DND-41 (cell line): ENCODE measurements around the gene RARB.

Source experiments
- ATAC-seq: fragments of 200-7000 bp; cut with Tn5 transposase; 3 replicates; pipeline ENCODE4 v1.9.1; 2021; ENCODE audit warnings: low read depth; ENCODE audit not compliant: insufficient read depth
- DNase-seq: peaks from one replicate; pipeline ENCODE4 v3.0.0-alpha.2; 2020
- H2AFZ ChIP-seq: 2 replicates; pipeline ENCODE4 v1.6.0; 2012; ENCODE audit warnings: low read depth, low read length
- H3K27ac ChIP-seq: 2 replicates; pipeline ENCODE4 v1.5.1; 2012; ENCODE audit warnings: low read length, inconsistent platforms
- H3K27me3 ChIP-seq: fragments of 200-600 bp; sonication (generic); 2 replicates; pipeline ENCODE4 v1.6.0; 2012; ENCODE audit warnings: low read length, mild to moderate bottlenecking, inconsistent platforms; ENCODE audit not compliant: insufficient read depth, poor library complexity
- H3K36me3 ChIP-seq: 2 replicates; pipeline ENCODE4 v1.5.1; 2012; ENCODE audit warnings: low read length, inconsistent platforms; ENCODE audit not compliant: insufficient read depth
- H3K4me1 ChIP-seq: 2 replicates; pipeline ENCODE4 v1.5.1; 2012; ENCODE audit warnings: mild to moderate bottlenecking, low read length; ENCODE audit not compliant: insufficient read depth
- H3K4me2 ChIP-seq: 2 replicates; pipeline ENCODE4 v1.6.0; 2012; ENCODE audit warnings: mild to moderate bottlenecking, moderate library complexity, low read length, inconsistent platforms; ENCODE audit not compliant: insufficient read depth
- H3K4me3 ChIP-seq, 2 experiments: fragments of 200-600 bp in 1 of 2; shearing (Covaris generic) in 1 of 2; 2 replicates each; pipeline ENCODE4 v1.5.1; 2012 to 2016; ENCODE audit warnings: inconsistent platforms in 2 of 2, low read length in 2 of 2, mild to moderate bottlenecking in 2 of 2, low read depth in 1 of 2, moderate library complexity in 1 of 2
- H3K79me2 ChIP-seq: 2 replicates; pipeline ENCODE4 v1.6.0; 2012; ENCODE audit warnings: low read length, inconsistent platforms; ENCODE audit not compliant: insufficient read depth
- H3K9ac ChIP-seq: 2 replicates; pipeline ENCODE4 v1.6.0; 2012; ENCODE audit warnings: low read depth, mild to moderate bottlenecking, inconsistent platforms, low read length, moderate library complexity
- H3K9me3 ChIP-seq: 2 replicates; pipeline ENCODE4 v1.5.1; 2012; ENCODE audit warnings: low read length, moderate library complexity, mild to moderate bottlenecking, inconsistent platforms; ENCODE audit not compliant: insufficient read depth, severe bottlenecking
- H4K20me1 ChIP-seq: 2 replicates; pipeline ENCODE4 v1.6.0; 2012; ENCODE audit warnings: low read length; ENCODE audit not compliant: insufficient read depth
- EZH2 ChIP-seq: IDR thresholded peaks from 3 replicates; pipeline ENCODE4 v1.6.1; 2012; ENCODE audit warnings: borderline replicate concordance, low read depth, mild to moderate bottlenecking, moderate library complexity, low read length, inconsistent platforms; ENCODE audit not compliant: severe bottlenecking
- TF ChIP-seq, protein P1 (sequence below): IDR thresholded peaks from 2 replicates; pipeline ENCODE4 v1.5.1; 2012; ENCODE audit warnings: borderline replicate concordance, low read length, moderate library complexity, mild to moderate bottlenecking; ENCODE audit not compliant: poor library complexity, severe bottlenecking; ENCODE audit errors: extremely low read depth

RARB gene

DNA sequence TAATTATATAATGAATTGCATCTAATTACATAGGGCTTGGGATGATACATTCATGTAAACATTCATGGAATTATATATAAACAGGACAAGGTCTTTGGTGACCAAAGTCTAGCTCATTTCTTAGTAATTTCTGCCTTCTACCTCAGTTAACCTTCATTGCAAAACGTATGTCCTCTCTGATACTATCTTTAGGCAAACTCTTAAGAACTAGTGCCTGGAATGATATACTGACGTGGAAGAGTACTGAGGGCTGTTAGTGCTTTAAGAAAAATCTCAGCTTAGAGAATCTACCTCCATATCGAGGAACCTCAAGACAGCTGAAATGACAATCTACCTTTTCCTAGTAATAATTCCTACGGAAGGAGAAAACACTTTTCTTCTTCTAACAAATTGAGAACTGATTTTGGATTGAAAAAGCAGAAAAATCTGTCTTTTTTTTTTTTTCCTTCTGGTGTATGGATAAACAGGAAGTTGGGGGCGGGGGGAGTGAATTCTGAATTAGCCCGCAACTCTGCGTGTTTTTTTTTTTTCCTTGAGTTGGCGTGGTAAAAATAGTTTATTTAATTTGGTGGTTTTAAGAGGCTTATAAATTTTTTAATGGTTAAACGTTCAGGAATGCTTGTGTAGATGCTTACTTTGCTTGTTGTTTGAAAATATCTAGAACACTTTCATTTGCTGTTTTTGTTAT lies 43.2 kb downstream of the RARB start:
- no peak overlapping the region for H3K9ac ChIP-seq
- no peak for DNase-seq
- no peak for ATAC-seq

GRCh38 chr3:25472153-25472552 lies 44.1 kb downstream of the RARB start:
- no peak for DNase-seq
- no peaks in the 10 kb centered on the region for H3K79me2 ChIP-seq
- no peak overlapping the region for H3K27ac ChIP-seq
- H3K4me2 ChIP-seq = no peak overlapping the region
- no peaks in the 10 kb centered on the region for H3K36me3 ChIP-seq
- no peaks in the 10 kb centered on the region for H4K20me1 ChIP-seq
- no peak overlapping the region for H3K4me3 ChIP-seq
- ATAC-seq = no peak
- TF ChIP-seq, protein P1, sequence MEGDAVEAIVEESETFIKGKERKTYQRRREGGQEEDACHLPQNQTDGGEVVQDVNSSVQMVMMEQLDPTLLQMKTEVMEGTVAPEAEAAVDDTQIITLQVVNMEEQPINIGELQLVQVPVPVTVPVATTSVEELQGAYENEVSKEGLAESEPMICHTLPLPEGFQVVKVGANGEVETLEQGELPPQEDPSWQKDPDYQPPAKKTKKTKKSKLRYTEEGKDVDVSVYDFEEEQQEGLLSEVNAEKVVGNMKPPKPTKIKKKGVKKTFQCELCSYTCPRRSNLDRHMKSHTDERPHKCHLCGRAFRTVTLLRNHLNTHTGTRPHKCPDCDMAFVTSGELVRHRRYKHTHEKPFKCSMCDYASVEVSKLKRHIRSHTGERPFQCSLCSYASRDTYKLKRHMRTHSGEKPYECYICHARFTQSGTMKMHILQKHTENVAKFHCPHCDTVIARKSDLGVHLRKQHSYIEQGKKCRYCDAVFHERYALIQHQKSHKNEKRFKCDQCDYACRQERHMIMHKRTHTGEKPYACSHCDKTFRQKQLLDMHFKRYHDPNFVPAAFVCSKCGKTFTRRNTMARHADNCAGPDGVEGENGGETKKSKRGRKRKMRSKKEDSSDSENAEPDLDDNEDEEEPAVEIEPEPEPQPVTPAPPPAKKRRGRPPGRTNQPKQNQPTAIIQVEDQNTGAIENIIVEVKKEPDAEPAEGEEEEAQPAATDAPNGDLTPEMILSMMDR = no peak
- no peak for TF ChIP-seq EZH2
- H3K27me3 ChIP-seq = no peaks in the 10 kb centered on the region
- no peak overlapping the region for H2AFZ ChIP-seq
- no peaks in the 10 kb centered on the region for H3K4me1 ChIP-seq
- no peak overlapping the region for H3K9ac ChIP-seq
- H3K9me3 ChIP-seq = no peaks in the 10 kb centered on the region

More for the DNA sequence above, 43.2 kb downstream of the RARB start:
- TF ChIP-seq, protein P1 = no peak
- no peak for TF ChIP-seq EZH2
- H3K4me1 ChIP-seq = no peaks in the 10 kb centered on the region
- H3K27ac ChIP-seq = no peak overlapping the region
- H3K36me3 ChIP-seq = no peaks in the 10 kb centered on the region
- no peak overlapping the region for H3K4me2 ChIP-seq
- H3K79me2 ChIP-seq = no peaks in the 10 kb centered on the region
- no peak overlapping the region for H3K4me3 ChIP-seq
- H3K27me3 ChIP-seq = no peaks in the 10 kb centered on the region
- H3K9me3 ChIP-seq = no peaks in the 10 kb centered on the region
- no peak overlapping the region for H2AFZ ChIP-seq
- no peaks in the 10 kb centered on the region for H4K20me1 ChIP-seq

DNA sequence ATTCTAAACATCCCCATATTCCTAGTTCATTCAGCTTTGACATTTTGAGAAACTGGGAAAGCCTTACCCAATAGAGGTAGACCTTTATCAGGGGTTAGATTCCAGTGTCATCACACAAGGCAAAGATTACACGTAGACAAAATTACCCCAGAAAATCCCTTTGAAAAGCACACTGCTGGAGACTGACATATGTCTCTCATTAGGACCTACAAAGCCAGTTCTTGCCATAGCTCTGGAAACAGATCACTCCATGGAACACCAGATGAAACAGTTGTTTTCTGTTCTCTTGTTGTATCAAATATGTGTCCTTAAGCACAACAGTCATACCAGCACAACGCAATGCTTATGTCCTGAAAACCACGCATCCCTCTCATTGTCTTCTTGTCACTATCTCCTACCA lies 44.7 kb downstream of the RARB start:
- Histone ChIP-seq H3K4me1 (no peaks in the 10 kb centered on the region), H3K36me3 (no peaks in the 10 kb centered on the region), H3K4me2 (no peak overlapping the region), H3K27ac (no peak overlapping the region), H3K4me3 (no peak overlapping the region), H2AFZ (no peak overlapping the region), H3K9ac (no peak overlapping the region), H3K79me2 (no peaks in the 10 kb centered on the region), H3K9me3 (no peaks in the 10 kb centered on the region), H4K20me1 (no peaks in the 10 kb centered on the region), H3K27me3 (no peaks in the 10 kb centered on the region)
- DNase-seq = no peak
- ATAC-seq = no peak
- no peak for TF ChIP-seq EZH2
- TF ChIP-seq, protein P1 = no peak
